SK-N-SH treated with all-trans-retinoic acid at 6 μM for 48 hours (cell line): Measurements from ENCODE around the gene MUC2.

ENCODE experiments used
- ATAC-seq: fragments of 200-7000 bp; cut with Tn5 transposase; 3 replicates; pipeline ENCODE4 v1.9.1; 2020; ENCODE audit warnings: mild to moderate bottlenecking, moderate library complexity
- ARNTL ChIP-seq: fragments of 450-650 bp; formaldehyde crosslinking; IDR thresholded peaks from 2 replicates; pipeline ENCODE4 v1.5.0; 2020; ENCODE audit warnings: low read depth, mild to moderate bottlenecking, moderate library complexity, borderline replicate concordance
- BACH2 ChIP-seq: fragments of 250-450 bp; sonication (Bioruptor Pico); IDR thresholded peaks from 2 replicates; pipeline ENCODE4 v1.9.0; 2021; ENCODE audit warnings: mild to moderate bottlenecking, borderline replicate concordance
- CSRNP3 ChIP-seq: fragments of 250-450 bp; sonication (Bioruptor Pico); IDR thresholded peaks from 2 replicates; pipeline ENCODE4 v1.5.1; 2021; ENCODE audit warnings: mild to moderate bottlenecking, moderate library complexity
- ESRRG ChIP-seq: fragments of 250-450 bp; sonication (Bioruptor Pico); IDR thresholded peaks from 2 replicates; pipeline ENCODE4 v1.6.1; 2021; ENCODE audit warnings: mild to moderate bottlenecking
- GLIS3 ChIP-seq: fragments of 250-450 bp; sonication (Bioruptor Pico); IDR thresholded peaks from 2 replicates; pipeline ENCODE4 v1.5.0; 2020; ENCODE audit warnings: mild to moderate bottlenecking, moderate library complexity
- ISL1 ChIP-seq: fragments of 250-450 bp; sonication (Bioruptor Pico); IDR thresholded peaks from 2 replicates; pipeline ENCODE4 v2.1.2; 2022; ENCODE audit warnings: mild to moderate bottlenecking, moderate library complexity
- OSR1 ChIP-seq: fragments of 250-450 bp; sonication (Bioruptor Pico); IDR thresholded peaks from 2 replicates; pipeline ENCODE4 v1.8.0; 2022; ENCODE audit warnings: moderate library complexity, mild to moderate bottlenecking, inconsistent platforms
- POU6F1 ChIP-seq: fragments of 250-450 bp; sonication (Bioruptor Pico); IDR thresholded peaks from 2 replicates; pipeline ENCODE4 v1.8.0; 2021; ENCODE audit warnings: low read depth, mild to moderate bottlenecking, moderate library complexity, borderline replicate concordance
- PPARA ChIP-seq: fragments of 250-450 bp; sonication (Bioruptor Pico); IDR thresholded peaks from 2 replicates; pipeline ENCODE4 v1.5.0; 2020; ENCODE audit warnings: mild to moderate bottlenecking, borderline replicate concordance
- RARB ChIP-seq: fragments of 250-450 bp; sonication (Bioruptor Pico); IDR thresholded peaks from 2 replicates; pipeline ENCODE4 v1.8.0; 2021; ENCODE audit warnings: mild to moderate bottlenecking, moderate library complexity
- SNAI2 ChIP-seq: fragments of 250-450 bp; sonication (Bioruptor Pico); IDR thresholded peaks from 2 replicates; pipeline ENCODE4 v1.5.0; 2020; ENCODE audit warnings: mild to moderate bottlenecking, moderate library complexity
- TCF4 ChIP-seq: fragments of 250-450 bp; sonication (Bioruptor Pico); IDR thresholded peaks from 2 replicates; pipeline ENCODE4 v1.8.0; 2021; ENCODE audit warnings: mild to moderate bottlenecking, moderate library complexity, borderline replicate concordance
- TOX ChIP-seq: fragments of 250-450 bp; sonication (Bioruptor Pico); IDR thresholded peaks from 2 replicates; pipeline ENCODE4 v1.8.0; 2021; ENCODE audit warnings: mild to moderate bottlenecking, moderate library complexity, borderline replicate concordance
- ZC3H10 ChIP-seq: fragments of 250-450 bp; sonication (Bioruptor Pico); IDR thresholded peaks from 2 replicates; pipeline ENCODE4 v1.5.1; 2021; ENCODE audit warnings: mild to moderate bottlenecking, moderate library complexity
- ZFP3 ChIP-seq: fragments of 250-450 bp; sonication (Bioruptor Pico); IDR thresholded peaks from 2 replicates; pipeline ENCODE4 v1.5.0; 2020; ENCODE audit warnings: mild to moderate bottlenecking, moderate library complexity
- ZFP30 ChIP-seq: fragments of 450-650 bp; formaldehyde crosslinking; IDR thresholded peaks from 2 replicates; pipeline ENCODE4 v1.5.0; 2022; ENCODE audit warnings: mild to moderate bottlenecking, moderate library complexity
- ZNF565 ChIP-seq: fragments of 450-650 bp; formaldehyde crosslinking; conservative IDR thresholded peaks from 2 replicates; pipeline ENCODE4 v1.5.0; 2020; ENCODE audit warnings: low read depth, mild to moderate bottlenecking, moderate library complexity
- ZNF70 ChIP-seq: fragments of 450-650 bp; formaldehyde crosslinking; IDR thresholded peaks from 2 replicates; pipeline ENCODE4 v1.5.0; 2020; ENCODE audit warnings: mild to moderate bottlenecking, moderate library complexity
- ZNF8 ChIP-seq: fragments of 450-650 bp; formaldehyde crosslinking; IDR thresholded peaks from 2 replicates; pipeline ENCODE4 v1.5.0; 2020; ENCODE audit warnings: mild to moderate bottlenecking, moderate library complexity

Gene MUC2

GRCh38 chr11:1099519-1100355, 25.1 kb downstream of the MUC2 start:
- TF ChIP-seq TOX (CRISPR knock-in tag) (no peak), POU6F1 (CRISPR knock-in tag) (no peak), ZFP30 (CRISPR knock-in tag) (no peak), ZFP3 (no peak), ZNF70 (CRISPR knock-in tag) (no peak), RARB (CRISPR knock-in tag) (no peak), SNAI2 (CRISPR knock-in tag) (no peak), ESRRG (CRISPR knock-in tag) (no peak)
- TF ChIP-seq, all 23 proteins: peak for 0
- no peak for ATAC-seq

- ATAC-seq = no peak
Measured at GRCh38 chr11:1100417-1101245, 26.0 kb downstream of the MUC2 start.

GRCh38 chr11:1101318-1102089, 26.8 kb downstream of the MUC2 start:
- no peak for ATAC-seq
- TF ChIP-seq TCF4 (CRISPR knock-in tag) (no peak), POU6F1 (CRISPR knock-in tag) (no peak), ISL1 (CRISPR knock-in tag) (no peak), ZNF8 (no peak), ESRRG (CRISPR knock-in tag) (no peak), OSR1 (CRISPR knock-in tag) (no peak), ZNF70 (CRISPR knock-in tag) (no peak), BACH2 (CRISPR knock-in tag) (no peak), PPARA (no peak), CSRNP3 (CRISPR knock-in tag) (no peak), RARB (CRISPR knock-in tag) (no peak), ZFP30 (CRISPR knock-in tag) (no peak)

More at GRCh38 chr11:1100417-1101245, 26.0 kb downstream of the MUC2 start:
- no peak for TF ChIP-seq ZFP30 (CRISPR knock-in tag)
- no peak for TF ChIP-seq POU6F1 (CRISPR knock-in tag)
- TF ChIP-seq CSRNP3 (CRISPR knock-in tag) = no peak
- TF ChIP-seq ESRRG (CRISPR knock-in tag) = no peak
- TF ChIP-seq ZC3H10 = no peak
- no peak for TF ChIP-seq PPARA
- no peak for TF ChIP-seq TCF4 (CRISPR knock-in tag)
- TF ChIP-seq ISL1 (CRISPR knock-in tag) = no peak
- TF ChIP-seq ZNF565 (CRISPR knock-in tag) = no peak
- TF ChIP-seq ARNTL = no peak
- TF ChIP-seq GLIS3 (CRISPR knock-in tag) = no peak
- TF ChIP-seq BACH2 (CRISPR knock-in tag) = no peak
- TF ChIP-seq OSR1 (CRISPR knock-in tag) = no peak
- no peak for TF ChIP-seq TOX (CRISPR knock-in tag)
- no peak for TF ChIP-seq SNAI2 (CRISPR knock-in tag)
- TF ChIP-seq, all 23 proteins: peak for 0
